Mammary epithelial cell (primary cell): ENCODE data around the gene GABPB2.

ENCODE experiments used
- EZH2 ChIP-seq: IDR thresholded peaks from 2 replicates; pipeline ENCODE4 v1.6.1; 2012; ENCODE audit warnings: low read length, inconsistent platforms, borderline replicate concordance
- TF ChIP-seq, protein P1 (sequence below), 2 donors: IDR thresholded peaks in 1 of 2; conservative IDR thresholded peaks in 1 of 2; 2 replicates each; pipeline ENCODE4 v1.5.1; 2011 to 2012; ENCODE audit warnings: inconsistent platforms in 2 of 2, low read length in 2 of 2, mild to moderate bottlenecking in 2 of 2, control low read depth in 1 of 2, low read depth in 1 of 2; ENCODE audit not compliant: insufficient read depth in 1 of 2; ENCODE audit errors: extremely low read depth in 1 of 2

- TF ChIP-seq, protein P1, sequence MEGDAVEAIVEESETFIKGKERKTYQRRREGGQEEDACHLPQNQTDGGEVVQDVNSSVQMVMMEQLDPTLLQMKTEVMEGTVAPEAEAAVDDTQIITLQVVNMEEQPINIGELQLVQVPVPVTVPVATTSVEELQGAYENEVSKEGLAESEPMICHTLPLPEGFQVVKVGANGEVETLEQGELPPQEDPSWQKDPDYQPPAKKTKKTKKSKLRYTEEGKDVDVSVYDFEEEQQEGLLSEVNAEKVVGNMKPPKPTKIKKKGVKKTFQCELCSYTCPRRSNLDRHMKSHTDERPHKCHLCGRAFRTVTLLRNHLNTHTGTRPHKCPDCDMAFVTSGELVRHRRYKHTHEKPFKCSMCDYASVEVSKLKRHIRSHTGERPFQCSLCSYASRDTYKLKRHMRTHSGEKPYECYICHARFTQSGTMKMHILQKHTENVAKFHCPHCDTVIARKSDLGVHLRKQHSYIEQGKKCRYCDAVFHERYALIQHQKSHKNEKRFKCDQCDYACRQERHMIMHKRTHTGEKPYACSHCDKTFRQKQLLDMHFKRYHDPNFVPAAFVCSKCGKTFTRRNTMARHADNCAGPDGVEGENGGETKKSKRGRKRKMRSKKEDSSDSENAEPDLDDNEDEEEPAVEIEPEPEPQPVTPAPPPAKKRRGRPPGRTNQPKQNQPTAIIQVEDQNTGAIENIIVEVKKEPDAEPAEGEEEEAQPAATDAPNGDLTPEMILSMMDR (conservative IDR thresholded peaks at IDR 0.05 in 1 of 2, IDR thresholded peaks at IDR 0.05 in 1 of 2; ENCODE audit: extremely low read depth in 1 of 2, insufficient read depth in 1 of 2, low read depth in 1 of 2, low read length in 2 of 2), result no peak
- TF ChIP-seq EZH2, result no peak
Measured at GRCh38 chr1:151164732-151165280, 94.2 kb downstream of the GABPB2 start.
